IgD-negative memory B cell (primary cell): ENCODE data around the gene LRRC49. TPM values are rescaled to one million over a fixed set of nuclear protein-coding genes. Genes with fewer than 3 reads are reported as not detected.
"Not testable (repeated sequence)": the region's sequence is repeated elsewhere in the genome, so short reads cannot be mapped to it uniquely, and the experiment has no call there.

Experiments used
- H3K27ac Mint-ChIP-seq, 3 donors: one replicate each; pipeline ENCODE4 v1.8.0; 2020 to 2022; ENCODE audit warnings: mild to moderate bottlenecking in 3 of 3, mixed read lengths in 3 of 3, moderate library complexity in 1 of 3
- H3K27me3 Mint-ChIP-seq: one replicate; pipeline ENCODE4 v1.8.0; 2021; ENCODE audit warnings: mixed read lengths
- H3K36me3 Mint-ChIP-seq: one replicate; pipeline ENCODE4 v1.8.0; 2020; ENCODE audit warnings: mild to moderate bottlenecking, mixed read lengths
- H3K4me1 Mint-ChIP-seq, 3 donors: one replicate each; pipeline ENCODE4 v1.8.0; 2020 to 2022; ENCODE audit warnings: mixed read lengths in 3 of 3, mild to moderate bottlenecking in 1 of 3
- H3K4me3 Mint-ChIP-seq, 4 donors: one replicate each; pipeline ENCODE4 v1.8.0; 2020 to 2022; ENCODE audit warnings: mild to moderate bottlenecking in 4 of 4, mixed read lengths in 4 of 4, moderate library complexity in 3 of 4
- H3K9me3 Mint-ChIP-seq, 3 donors: one replicate each; pipeline ENCODE4 v1.8.0; 2020 to 2021; ENCODE audit warnings: mixed read lengths in 3 of 3, mild to moderate bottlenecking in 1 of 3
- polyA plus RNA-seq: library from polyadenylated mRNA; unstranded; fragments of 300-500 nt; fragmentation: Illumina TruSeq; gene quantifications from one replicate; pipeline ENCODE4 v1.2.3, GENCODE V29; 2021

Gene LRRC49
- polyA plus RNA-seq, 1 donor from 2014 or later, result not detected

- peaks cover 7% of the 10 kb centered on the region for H3K27me3 Mint-ChIP-seq
- H3K4me1 Mint-ChIP-seq, result no peaks in the 10 kb centered on the region
- no peaks in the 10 kb centered on the region for H3K36me3 Mint-ChIP-seq
- no peaks in the 10 kb centered on the region for H3K9me3 Mint-ChIP-seq
- H3K4me3 Mint-ChIP-seq, result no peak overlapping the region
- H3K27ac Mint-ChIP-seq, result no peak overlapping the region
Measured at GRCh38 chr15:70879401-70879800, 13.2 kb upstream of the LRRC49 start.

- H3K27me3 Mint-ChIP-seq, result peaks cover 7% of the 10 kb centered on the region
- H3K4me1 Mint-ChIP-seq, result no peaks in the 10 kb centered on the region
- H3K36me3 Mint-ChIP-seq, result no peaks in the 10 kb centered on the region
- no peak overlapping the region for H3K27ac Mint-ChIP-seq
- H3K4me3 Mint-ChIP-seq, result no peak overlapping the region
- H3K9me3 Mint-ChIP-seq, result no peaks in the 10 kb centered on the region
Measured at GRCh38 chr15:70880781-70881180, 11.8 kb upstream of the LRRC49 start.

GRCh38 chr15:70882361-70882760 is 10.3 kb upstream of the LRRC49 start:
- Mint-ChIP-seq H3K36me3 (no peaks in the 10 kb centered on the region), H3K27ac (no peak overlapping the region), H3K4me1 (no peaks in the 10 kb centered on the region), H3K9me3 (no peaks in the 10 kb centered on the region), H3K27me3 (peaks cover 1% of the 10 kb centered on the region), H3K4me3 (no peak overlapping the region)

- Mint-ChIP-seq H3K4me3 (peak overlapping the region; percentile 92 to 98 (median 94)), H3K27ac (peak overlapping the region; percentile 34 to 80 (median 65)), H3K27me3 (peaks cover 7% of the 10 kb centered on the region), H3K9me3 (peaks cover 0 to 1% (median 0%) of the 10 kb centered on the region in 3 donors), H3K36me3 (no peaks in the 10 kb centered on the region), H3K4me1 (peaks cover 6 to 10% (median 9%) of the 10 kb centered on the region in 3 donors)
Measured at GRCh38 chr15:70892912-70893560, 410 bp downstream of the LRRC49 start.

GRCh38 chr15:70902107-70902506 is 9.5 kb downstream of the LRRC49 start:
- Mint-ChIP-seq H3K36me3 (peaks cover 2% of the 10 kb centered on the region), H3K27ac (peak overlapping the region in 1 of 3 donors; percentile 15), H3K27me3 (peaks cover 3% of the 10 kb centered on the region), H3K4me1 (no peaks in the 10 kb centered on the region), H3K9me3 (no peaks in the 10 kb centered on the region), H3K4me3 (no peak overlapping the region)

- Mint-ChIP-seq H3K27ac (no peak overlapping the region), H3K4me1 (no peaks in the 10 kb centered on the region), H3K27me3 (peaks cover 5% of the 10 kb centered on the region), H3K36me3 (peaks cover 2% of the 10 kb centered on the region), H3K4me3 (no peak overlapping the region), H3K9me3 (peaks cover 2 to 14% (median 10%) of the 10 kb centered on the region in 3 donors)
Measured at GRCh38 chr15:70906842-70907241, 14.2 kb downstream of the LRRC49 start.

- Mint-ChIP-seq H3K27ac (peak overlapping the region in 1 of 3 donors; percentile 39), H3K27me3 (peaks cover 5% of the 10 kb centered on the region), H3K9me3 (peaks cover 2 to 14% (median 10%) of the 10 kb centered on the region in 3 donors), H3K36me3 (peaks cover 2% of the 10 kb centered on the region), H3K4me3 (no peak overlapping the region), H3K4me1 (no peaks in the 10 kb centered on the region)
Measured at GRCh38 chr15:70907784-70908471, 15.3 kb downstream of the LRRC49 start.

- H3K4me3 Mint-ChIP-seq, result no peak overlapping the region
- H3K36me3 Mint-ChIP-seq, result no peaks in the 10 kb centered on the region
- peaks cover 2 to 14% (median 10%) of the 10 kb centered on the region in 3 donors for H3K9me3 Mint-ChIP-seq
- peaks cover 2% of the 10 kb centered on the region for H3K27me3 Mint-ChIP-seq
- no peaks in the 10 kb centered on the region for H3K4me1 Mint-ChIP-seq
- no peak overlapping the region for H3K27ac Mint-ChIP-seq
Measured at GRCh38 chr15:70910958-70911357, 18.3 kb downstream of the LRRC49 start.

GRCh38 chr15:70912187-70912586 is 19.6 kb downstream of the LRRC49 start:
- Mint-ChIP-seq H3K27me3 (peaks cover 2% of the 10 kb centered on the region), H3K4me1 (no peaks in the 10 kb centered on the region), H3K9me3 (peaks cover 2 to 14% (median 10%) of the 10 kb centered on the region in 3 donors), H3K36me3 (no peaks in the 10 kb centered on the region), H3K27ac (no peak overlapping the region), H3K4me3 (no peak overlapping the region)

- Mint-ChIP-seq H3K4me1 (no peaks in the 10 kb centered on the region), H3K4me3 (no peak overlapping the region), H3K27ac (no peak overlapping the region), H3K9me3 (no peaks in the 10 kb centered on the region), H3K36me3 (no peaks in the 10 kb centered on the region), H3K27me3 (no peaks in the 10 kb centered on the region)
Measured at GRCh38 chr15:70916531-70916930, 23.9 kb downstream of the LRRC49 start.

- Mint-ChIP-seq H3K36me3 (no peaks in the 10 kb centered on the region), H3K4me3 (no peak overlapping the region), H3K4me1 (no peaks in the 10 kb centered on the region), H3K9me3 (peaks cover 0 to 5% (median 3%) of the 10 kb centered on the region in 3 donors), H3K27me3 (no peaks in the 10 kb centered on the region), H3K27ac (no peak overlapping the region)
Measured at GRCh38 chr15:70917955-70918354, 25.3 kb downstream of the LRRC49 start.

GRCh38 chr15:70920981-70921696 is 28.5 kb downstream of the LRRC49 start:
- H3K27me3 Mint-ChIP-seq, result no peaks in the 10 kb centered on the region
- no peak overlapping the region for H3K4me3 Mint-ChIP-seq
- peaks cover 0 to 5% (median 3%) of the 10 kb centered on the region in 3 donors for H3K9me3 Mint-ChIP-seq

GRCh38 chr15:70922119-70922518 is 29.5 kb downstream of the LRRC49 start:
- H3K9me3 Mint-ChIP-seq, result peaks cover 0 to 5% (median 3%) of the 10 kb centered on the region in 3 donors
- H3K27me3 Mint-ChIP-seq, result peaks cover 5% of the 10 kb centered on the region
- H3K36me3 Mint-ChIP-seq, result no peaks in the 10 kb centered on the region
- H3K4me3 Mint-ChIP-seq, result no peak overlapping the region
- no peak overlapping the region for H3K27ac Mint-ChIP-seq
- no peaks in the 10 kb centered on the region for H3K4me1 Mint-ChIP-seq

More at GRCh38 chr15:70920981-70921696, 28.5 kb downstream of the LRRC49 start:
- H3K4me1 Mint-ChIP-seq, result no peaks in the 10 kb centered on the region
- no peaks in the 10 kb centered on the region for H3K36me3 Mint-ChIP-seq
- no peak overlapping the region for H3K27ac Mint-ChIP-seq

GRCh38 chr15:70923311-70924080 is 30.9 kb downstream of the LRRC49 start:
- peaks cover 3 to 5% (median 3%) of the 10 kb centered on the region in 3 donors for H3K9me3 Mint-ChIP-seq
- no peaks in the 10 kb centered on the region for H3K36me3 Mint-ChIP-seq
- no peaks in the 10 kb centered on the region for H3K4me1 Mint-ChIP-seq
- no peak overlapping the region for H3K27ac Mint-ChIP-seq
- no peak overlapping the region for H3K4me3 Mint-ChIP-seq
- peaks cover 5% of the 10 kb centered on the region for H3K27me3 Mint-ChIP-seq

- not testable (repeated sequence) for H3K27ac Mint-ChIP-seq, H3K36me3 Mint-ChIP-seq, H3K9me3 Mint-ChIP-seq, H3K4me1 Mint-ChIP-seq, H3K4me3 Mint-ChIP-seq
- peaks cover 11% of the 10 kb centered on the region for H3K27me3 Mint-ChIP-seq
Measured at GRCh38 chr15:70926914-70927313, 34.3 kb downstream of the LRRC49 start.
